ENCODE results near the gene LEF1.

The LEF1 gene

DNA sequence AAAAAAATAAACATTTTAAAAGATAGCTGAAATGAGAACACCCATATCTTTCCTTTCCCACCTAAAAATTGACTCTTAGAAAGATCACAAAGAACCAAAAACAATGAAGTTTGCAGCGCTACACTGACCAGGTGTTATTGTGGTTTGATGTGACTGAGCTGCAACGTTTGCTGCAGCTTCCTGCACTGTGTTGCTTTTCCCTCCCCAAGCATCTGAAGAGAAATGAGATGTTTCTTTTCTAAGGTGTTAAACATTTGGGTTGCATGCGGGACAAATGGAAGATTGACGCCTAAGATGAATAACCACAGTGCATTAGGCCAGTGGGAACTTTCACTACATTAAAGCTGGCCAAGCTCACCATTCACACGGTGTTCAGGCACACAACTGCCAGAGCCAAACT is 8.9 kb downstream of the LEF1 start:
- Histone ChIP-seq H3K79me2 (ENCODE audit: low read length) (peaks cover 40% of the 10 kb centered on the region; the same call in 1 of the 2 replicates), H3K27me3 (ENCODE audit: low read depth, low read length) (no peaks in the 10 kb centered on the region), H4K20me1 (ENCODE audit: insufficient read depth, low read length) (no peaks in the 10 kb centered on the region), H2AFZ (ENCODE audit: low read depth, low read length) (no peak overlapping the region), H3K36me3 (replicated peaks; ENCODE audit: low read depth, low read length) (peaks cover 14% of the 10 kb centered on the region), H3K4me3 (ENCODE audit: low read length) (no peak overlapping the region), H3K27ac (ENCODE audit: low read length) (no peak overlapping the region), H3K4me2 (ENCODE audit: low read length) (no peak overlapping the region), H3K4me1 (ENCODE audit: low read length) (peaks cover 20% of the 10 kb centered on the region), H3K9me3 (ENCODE audit: insufficient read depth, low read length) (no peaks in the 10 kb centered on the region), H3K9ac (ENCODE audit: low read length) (no peak overlapping the region)
- TF ChIP-seq EZH2phosphoT487 (IDR thresholded peaks at IDR 0.05; ENCODE audit: low read depth) = no peak
- TF ChIP-seq, protein P1, sequence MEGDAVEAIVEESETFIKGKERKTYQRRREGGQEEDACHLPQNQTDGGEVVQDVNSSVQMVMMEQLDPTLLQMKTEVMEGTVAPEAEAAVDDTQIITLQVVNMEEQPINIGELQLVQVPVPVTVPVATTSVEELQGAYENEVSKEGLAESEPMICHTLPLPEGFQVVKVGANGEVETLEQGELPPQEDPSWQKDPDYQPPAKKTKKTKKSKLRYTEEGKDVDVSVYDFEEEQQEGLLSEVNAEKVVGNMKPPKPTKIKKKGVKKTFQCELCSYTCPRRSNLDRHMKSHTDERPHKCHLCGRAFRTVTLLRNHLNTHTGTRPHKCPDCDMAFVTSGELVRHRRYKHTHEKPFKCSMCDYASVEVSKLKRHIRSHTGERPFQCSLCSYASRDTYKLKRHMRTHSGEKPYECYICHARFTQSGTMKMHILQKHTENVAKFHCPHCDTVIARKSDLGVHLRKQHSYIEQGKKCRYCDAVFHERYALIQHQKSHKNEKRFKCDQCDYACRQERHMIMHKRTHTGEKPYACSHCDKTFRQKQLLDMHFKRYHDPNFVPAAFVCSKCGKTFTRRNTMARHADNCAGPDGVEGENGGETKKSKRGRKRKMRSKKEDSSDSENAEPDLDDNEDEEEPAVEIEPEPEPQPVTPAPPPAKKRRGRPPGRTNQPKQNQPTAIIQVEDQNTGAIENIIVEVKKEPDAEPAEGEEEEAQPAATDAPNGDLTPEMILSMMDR (IDR thresholded peaks at IDR 0.05; ENCODE audit: low read depth, low read length) = no peak

DNA sequence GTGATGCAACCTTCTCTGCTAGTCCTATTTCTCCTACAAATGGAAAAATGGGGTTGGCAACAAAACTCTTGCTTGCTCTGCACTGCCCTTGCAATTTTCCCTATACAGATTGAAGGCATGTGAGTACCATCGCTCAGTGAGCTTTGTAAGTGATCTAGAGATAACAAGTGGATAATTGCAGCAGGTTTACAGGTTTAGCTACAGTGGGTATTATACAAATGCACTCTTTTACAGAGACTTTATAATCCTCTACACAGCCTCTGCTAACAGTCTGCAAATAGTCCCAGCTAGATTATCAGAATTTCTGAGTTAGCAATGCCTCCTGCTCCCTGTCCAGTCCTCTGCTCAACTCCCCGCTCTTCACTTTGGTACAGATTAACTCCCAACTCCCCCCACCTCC is 11.1 kb downstream of the LEF1 start:
- Histone ChIP-seq H3K4me1 (ENCODE audit: low read length) (peaks cover 29% of the 10 kb centered on the region), H3K9me3 (ENCODE audit: insufficient read depth, low read length) (no peaks in the 10 kb centered on the region), H3K9ac (ENCODE audit: low read length) (no peak overlapping the region), H3K4me2 (ENCODE audit: low read length) (no peak overlapping the region), H3K79me2 (ENCODE audit: low read length) (peaks cover 40% of the 10 kb centered on the region; the same call in 1 of the 2 replicates), H3K27ac (ENCODE audit: low read length) (no peak overlapping the region), H4K20me1 (ENCODE audit: insufficient read depth, low read length) (no peaks in the 10 kb centered on the region), H2AFZ (ENCODE audit: low read depth, low read length) (no peak overlapping the region), H3K36me3 (replicated peaks; ENCODE audit: low read depth, low read length) (peaks cover 11% of the 10 kb centered on the region), H3K4me3 (ENCODE audit: low read length) (no peak overlapping the region), H3K27me3 (ENCODE audit: low read depth, low read length) (no peaks in the 10 kb centered on the region)
- TF ChIP-seq, protein P1 (IDR thresholded peaks at IDR 0.05; ENCODE audit: low read depth, low read length) = no peak
- no peak for TF ChIP-seq EZH2phosphoT487 (IDR thresholded peaks at IDR 0.05; ENCODE audit: low read depth)

DNA sequence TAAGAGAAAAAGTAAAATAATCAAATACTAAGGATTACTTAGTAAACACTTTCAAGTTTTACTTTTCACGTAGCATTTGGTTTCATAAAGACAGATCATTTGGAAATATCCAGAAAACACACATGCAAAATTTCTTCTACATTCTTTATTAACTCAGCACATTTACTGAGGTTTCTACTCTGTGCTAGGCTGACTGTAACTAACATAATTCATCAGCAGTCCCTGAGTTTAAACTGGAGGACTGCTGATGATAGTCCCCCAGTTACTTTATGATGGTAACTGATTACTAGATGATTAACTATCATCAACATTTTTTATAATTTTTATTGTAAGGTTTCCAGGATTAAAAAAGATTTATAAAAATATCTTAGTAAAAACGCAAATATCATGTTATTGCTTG is 12.3 kb downstream of the LEF1 start:
- Histone ChIP-seq H3K36me3 (replicated peaks; ENCODE audit: low read depth, low read length) (peaks cover 7% of the 10 kb centered on the region), H4K20me1 (ENCODE audit: insufficient read depth, low read length) (no peaks in the 10 kb centered on the region), H3K4me2 (ENCODE audit: low read length) (peak overlapping the region; percentile 68; the same call in 1 of the 2 replicates), H3K4me3 (ENCODE audit: low read length) (no peak overlapping the region), H3K27ac (ENCODE audit: low read length) (peak overlapping the region; percentile 19; the same call in 1 of the 2 replicates), H3K27me3 (ENCODE audit: low read depth, low read length) (no peaks in the 10 kb centered on the region), H3K4me1 (ENCODE audit: low read length) (peaks cover 29% of the 10 kb centered on the region), H3K9me3 (ENCODE audit: insufficient read depth, low read length) (no peaks in the 10 kb centered on the region), H2AFZ (ENCODE audit: low read depth, low read length) (no peak overlapping the region), H3K9ac (ENCODE audit: low read length) (no peak overlapping the region), H3K79me2 (ENCODE audit: low read length) (peaks cover 35% of the 10 kb centered on the region; the same call in 1 of the 2 replicates)
- TF ChIP-seq, protein P1 (IDR thresholded peaks at IDR 0.05; ENCODE audit: low read depth, low read length) = no peak
- no peak for TF ChIP-seq EZH2phosphoT487 (IDR thresholded peaks at IDR 0.05; ENCODE audit: low read depth)

DNA sequence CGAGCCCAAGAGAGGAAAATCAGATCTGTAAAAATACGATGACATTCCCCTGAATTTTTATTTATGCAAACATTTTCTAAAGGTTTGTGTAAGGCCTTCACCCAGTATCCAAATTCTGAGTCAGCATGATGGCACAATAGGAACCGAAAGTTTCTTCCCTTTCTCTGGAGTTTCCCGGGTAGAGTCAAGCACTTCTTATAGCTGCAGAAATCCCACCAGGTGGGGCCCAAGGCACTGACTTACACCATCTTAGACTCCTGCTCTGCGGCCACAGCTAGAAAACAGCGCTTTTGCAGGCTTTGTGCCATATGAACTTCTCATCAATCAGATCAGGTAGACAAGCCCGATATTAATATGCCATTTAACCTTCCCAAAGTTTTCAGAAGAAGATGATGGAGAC is 13.4 kb downstream of the LEF1 start:
- Histone ChIP-seq H4K20me1 (ENCODE audit: insufficient read depth, low read length) (no peaks in the 10 kb centered on the region), H2AFZ (ENCODE audit: low read depth, low read length) (no peak overlapping the region), H3K4me1 (ENCODE audit: low read length) (peaks cover 31% of the 10 kb centered on the region), H3K36me3 (replicated peaks; ENCODE audit: low read depth, low read length) (peaks cover 7% of the 10 kb centered on the region), H3K4me3 (ENCODE audit: low read length) (peak overlapping the region; percentile 54), H3K4me2 (ENCODE audit: low read length) (peak overlapping the region; percentile 68), H3K9ac (ENCODE audit: low read length) (peak overlapping the region; percentile 27; the same call in 1 of the 2 replicates), H3K27me3 (ENCODE audit: low read depth, low read length) (no peaks in the 10 kb centered on the region), H3K79me2 (ENCODE audit: low read length) (peaks cover 29% of the 10 kb centered on the region; the same call in 1 of the 2 replicates), H3K27ac (ENCODE audit: low read length) (peak overlapping the region; percentile 27; the same call in 1 of the 2 replicates), H3K9me3 (ENCODE audit: insufficient read depth, low read length) (no peaks in the 10 kb centered on the region)
- TF ChIP-seq, protein P1 (IDR thresholded peaks at IDR 0.05; ENCODE audit: low read depth, low read length) = peak; percentile 57
- no peak for TF ChIP-seq EZH2phosphoT487 (IDR thresholded peaks at IDR 0.05; ENCODE audit: low read depth)
